KOPT-K1 (cell line): ENCODE results near the gene RTKN2.

ENCODE experiments used
- H3K27ac ChIP-seq: fragments of 200-600 bp; sonication (generic); 2 replicates; pipeline ENCODE4 v1.5.1; 2016; ENCODE audit warnings: antibody characterized with exemption, mild to moderate bottlenecking, low read depth, low read length; ENCODE audit not compliant: poor library complexity, severe bottlenecking
- H3K36me3 ChIP-seq: fragments of 200-600 bp; sonication (generic); 2 replicates; pipeline ENCODE4 v1.5.1; 2017; ENCODE audit warnings: antibody characterized with exemption, mild to moderate bottlenecking, low read length, moderate library complexity; ENCODE audit not compliant: insufficient read depth
- H3K9me3 ChIP-seq: fragments of 200-600 bp; sonication (generic); 2 replicates; pipeline ENCODE4 v1.5.1; 2017; ENCODE audit warnings: antibody characterized with exemption, low read length, mild to moderate bottlenecking; ENCODE audit not compliant: insufficient read depth, poor library complexity, severe bottlenecking

RTKN2 gene

DNA sequence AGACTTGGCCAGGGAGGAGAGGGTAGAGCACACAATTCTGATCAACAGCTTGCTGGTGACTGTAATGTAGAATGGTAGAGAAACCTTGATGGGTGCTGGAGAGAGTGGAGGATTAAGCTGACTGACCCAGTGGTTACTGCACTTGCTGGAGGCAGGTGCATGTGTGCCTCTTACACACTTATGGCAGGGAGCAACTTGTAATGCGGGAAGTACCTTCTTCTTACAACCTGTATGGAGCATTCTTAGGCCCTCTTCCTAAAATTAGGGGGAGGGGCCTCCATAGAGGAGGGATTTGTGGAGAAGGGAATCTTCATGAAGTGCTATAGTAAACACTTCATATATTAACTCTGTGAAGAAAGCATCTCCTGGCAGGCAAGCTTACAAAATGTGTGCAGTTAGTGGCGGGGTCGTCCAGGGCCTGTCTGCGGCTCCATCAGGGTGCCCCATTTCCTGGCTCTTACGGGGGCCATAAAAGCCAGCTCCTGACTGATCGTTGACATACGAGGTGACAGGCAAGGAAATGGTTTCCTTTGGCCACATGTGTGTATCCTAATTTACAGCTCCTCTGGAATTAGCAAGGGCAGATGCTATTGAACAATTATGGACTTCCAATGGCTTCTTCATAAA lies 113.5 kb downstream of the RTKN2 start:
- Histone ChIP-seq H3K27ac (no peak overlapping the region), H3K36me3 (no peaks in the 10 kb centered on the region), H3K9me3 (peaks cover 9% of the 10 kb centered on the region)

DNA sequence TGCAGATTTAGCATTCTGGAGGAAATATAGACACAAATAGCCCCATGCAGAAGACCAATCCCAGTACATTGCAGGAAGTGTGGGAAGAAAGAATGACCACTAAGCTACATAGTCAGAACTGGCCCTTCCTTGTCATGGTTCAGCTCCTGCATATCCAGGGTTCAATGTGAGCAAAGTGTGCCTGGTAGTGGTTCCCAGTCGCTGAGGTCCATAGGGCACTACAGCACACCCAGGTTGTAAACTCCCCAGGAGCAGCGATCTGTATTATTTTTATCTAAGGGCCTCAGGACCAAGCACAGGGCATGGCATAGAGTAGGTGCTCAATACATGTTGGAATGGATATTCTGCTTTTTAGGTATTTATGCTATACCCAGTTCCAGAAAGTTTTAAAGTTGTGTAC lies 114.4 kb downstream of the RTKN2 start:
- no peaks in the 10 kb centered on the region for H3K36me3 ChIP-seq
- H3K9me3 ChIP-seq, result peaks cover 9% of the 10 kb centered on the region
- no peak overlapping the region for H3K27ac ChIP-seq

DNA sequence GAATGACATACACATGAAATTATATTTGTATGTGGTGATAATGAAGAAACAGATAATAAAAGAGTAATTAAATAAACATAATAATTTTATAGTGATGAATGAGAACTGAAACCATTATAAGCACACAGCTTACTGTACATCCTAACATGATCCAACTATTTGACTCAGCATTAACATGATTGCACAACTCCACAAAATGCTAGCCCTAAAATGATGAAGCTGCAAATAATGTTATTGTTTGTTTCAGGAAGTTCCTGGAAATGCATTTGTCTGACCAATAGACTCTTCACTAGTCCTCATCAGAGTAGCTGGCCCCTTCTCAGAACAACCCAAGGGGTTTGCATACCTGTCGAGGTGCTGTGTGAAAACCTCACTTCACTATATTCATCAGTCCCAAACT lies 115.5 kb downstream of the RTKN2 start:
- Histone ChIP-seq H3K27ac (no peak overlapping the region), H3K36me3 (no peaks in the 10 kb centered on the region)

GRCh38 chr10:62149621-62150020 lies 119.0 kb downstream of the RTKN2 start:
- Histone ChIP-seq H3K36me3 (no peaks in the 10 kb centered on the region), H3K9me3 (peaks cover 9% of the 10 kb centered on the region), H3K27ac (no peak overlapping the region)

More for the DNA sequence above, 115.5 kb downstream of the RTKN2 start:
- H3K9me3 ChIP-seq, result peaks cover 9% of the 10 kb centered on the region

DNA sequence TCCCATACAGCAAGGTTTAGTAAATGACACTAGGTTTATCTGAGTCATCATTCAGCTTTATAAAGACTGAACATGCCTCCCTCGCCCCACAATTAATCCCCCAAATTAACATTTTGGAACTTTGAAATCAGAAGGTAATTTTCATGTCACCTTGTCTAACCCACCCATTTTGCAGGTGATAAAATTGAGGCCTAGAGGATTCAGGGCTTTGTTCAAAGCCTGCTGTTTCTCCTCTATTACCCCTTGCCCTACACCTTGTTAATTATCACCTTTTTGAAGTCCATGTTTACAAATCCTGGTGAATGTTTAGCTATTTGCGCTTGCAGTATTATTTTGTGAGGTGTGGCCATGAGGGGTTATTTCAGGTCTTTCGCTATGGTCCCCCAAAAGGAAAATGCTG lies 120.5 kb downstream of the RTKN2 start:
- Histone ChIP-seq H3K27ac (no peak overlapping the region), H3K36me3 (no peaks in the 10 kb centered on the region), H3K9me3 (peaks cover 18% of the 10 kb centered on the region)

GRCh38 chr10:62147425-62147824 lies 121.2 kb downstream of the RTKN2 start:
- no peaks in the 10 kb centered on the region for H3K36me3 ChIP-seq

DNA sequence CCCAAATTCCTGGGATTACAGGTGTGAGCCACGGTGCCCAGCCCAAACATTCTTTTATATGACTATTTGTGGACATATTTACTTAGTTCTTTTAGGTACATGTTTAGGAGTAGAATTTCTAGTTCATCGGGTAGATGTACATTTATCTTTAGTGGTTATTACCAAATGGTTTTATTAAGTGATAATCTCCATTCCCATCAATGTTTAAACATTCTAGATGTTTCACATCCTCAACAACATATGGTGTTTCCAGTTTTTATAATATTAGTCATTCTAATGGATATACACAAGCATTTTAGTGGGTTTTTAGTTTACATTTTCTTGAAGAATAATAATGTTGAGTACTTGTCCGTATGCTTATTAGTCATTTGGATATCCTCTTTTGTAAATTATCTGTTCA lies 131.7 kb downstream of the RTKN2 start:
- Histone ChIP-seq H3K9me3 (peaks cover 11% of the 10 kb centered on the region), H3K27ac (no peak overlapping the region), H3K36me3 (no peaks in the 10 kb centered on the region)

More at GRCh38 chr10:62147425-62147824, 121.2 kb downstream of the RTKN2 start:
- Histone ChIP-seq H3K9me3 (peaks cover 20% of the 10 kb centered on the region), H3K27ac (no peak overlapping the region)

GRCh38 chr10:62133618-62134017 lies 135.0 kb downstream of the RTKN2 start:
- Histone ChIP-seq H3K36me3 (no peaks in the 10 kb centered on the region), H3K9me3 (peaks cover 23% of the 10 kb centered on the region), H3K27ac (peak overlapping the region; percentile 2)
